ENCODE measurements around the gene TOE1. TPM values are rescaled to one million over a fixed set of nuclear protein-coding genes. Genes with fewer than 3 reads are reported as not detected.
A peak's percentile ranks its signal among the peaks of the same experiment; 100 is the strongest.

The TOE1 gene
- total and polyA plus RNA-seq, 5 donors, result 4.5 to 6.6 (median 6.1) TPM

- Histone ChIP-seq H3K9me3 (ENCODE audit: control insufficient read depth, low read length) (no peaks in the 10 kb centered on the region), H3K27ac (ENCODE audit: low read length) (no peak overlapping the region), H3K4me3 (ENCODE audit: low read length) (peak overlapping the region; percentile 64), H3K4me1 (ENCODE audit: control insufficient read depth, insufficient read depth, low read length) (peaks cover 7% of the 10 kb centered on the region), H3K27me3 (ENCODE audit: control insufficient read depth, insufficient read depth) (no peaks in the 10 kb centered on the region)
- ATAC-seq (no peak), DNase-seq (no peak)
- intact Hi-C loops (cut with DNase I), result no loop called here
- 32% methylated on average over 6 of the region's 6 CpGs for WGBS
Measured at GRCh38 chr1:45340816-45341466, 971 bp downstream of the TOE1 start.

- no peak overlapping the region for H3K27ac ChIP-seq (ENCODE audit: low read length)
- H3K9me3 ChIP-seq (ENCODE audit: control insufficient read depth, low read length), result no peaks in the 10 kb centered on the region
- intact Hi-C loops (cut with DNase I), result no loop called here
- no peak overlapping the region for H3K4me3 ChIP-seq (ENCODE audit: low read length)
- no peak for ATAC-seq
- peaks cover 17% of the 10 kb centered on the region for H3K4me1 ChIP-seq (ENCODE audit: control insufficient read depth, insufficient read depth, low read length)
- no peaks in the 10 kb centered on the region for H3K27me3 ChIP-seq (ENCODE audit: control insufficient read depth, insufficient read depth)
- 99% methylated on average over 2 of the region's 2 CpGs for WGBS
- no peak for DNase-seq
Measured at GRCh38 chr1:45344499-45344898, 4.5 kb downstream of the TOE1 start.

- Histone ChIP-seq H3K27me3 (ENCODE audit: control insufficient read depth, insufficient read depth) (no peaks in the 10 kb centered on the region), H3K4me1 (ENCODE audit: control insufficient read depth, insufficient read depth, low read length) (peaks cover 18% of the 10 kb centered on the region), H3K4me3 (ENCODE audit: low read length) (no peak overlapping the region), H3K27ac (ENCODE audit: low read length) (no peak overlapping the region), H3K9me3 (ENCODE audit: control insufficient read depth, low read length) (no peaks in the 10 kb centered on the region)
- intact Hi-C loops (cut with DNase I), result no loop called here
- ATAC-seq (no peak), DNase-seq (no peak)
- 95% methylated on average over 13 of the region's 13 CpGs for WGBS
Measured at GRCh38 chr1:45345014-45345413, 5.0 kb downstream of the TOE1 start.

- DNase-seq, result no peak
- Histone ChIP-seq H3K4me3 (ENCODE audit: low read length) (no peak overlapping the region), H3K27me3 (ENCODE audit: control insufficient read depth, insufficient read depth) (no peaks in the 10 kb centered on the region), H3K27ac (ENCODE audit: low read length) (no peak overlapping the region), H3K9me3 (ENCODE audit: control insufficient read depth, low read length) (no peaks in the 10 kb centered on the region), H3K4me1 (ENCODE audit: control insufficient read depth, insufficient read depth, low read length) (peaks cover 11% of the 10 kb centered on the region)
- WGBS, result 89% methylated on average over 2 of the region's 2 CpGs
- ATAC-seq, result no peak
- intact Hi-C loops (cut with DNase I), result no loop called here
Measured at GRCh38 chr1:45346473-45346872, 6.5 kb downstream of the TOE1 start.

- no peaks in the 10 kb centered on the region for H3K27me3 ChIP-seq (ENCODE audit: control insufficient read depth, insufficient read depth)
- no peaks in the 10 kb centered on the region for H3K9me3 ChIP-seq (ENCODE audit: control insufficient read depth, low read length)
- peaks cover 11% of the 10 kb centered on the region for H3K4me1 ChIP-seq (ENCODE audit: control insufficient read depth, insufficient read depth, low read length)
- WGBS, result 100% methylated on average over 2 of the region's 2 CpGs
- H3K4me3 ChIP-seq (ENCODE audit: low read length), result no peak overlapping the region
- DNase-seq, result no peak
- ATAC-seq, result no peak
- intact Hi-C loops (cut with DNase I), result no loop called here
- peak overlapping the region; percentile 57 for H3K27ac ChIP-seq (ENCODE audit: low read length)
Measured at GRCh38 chr1:45348020-45348419, 8.1 kb downstream of the TOE1 start.

- WGBS, result 27% methylated on average over 1 of the region's 1 CpG
- intact Hi-C loops (cut with DNase I), result no loop called here
Measured at GRCh38 chr1:45348609-45348965, 8.6 kb downstream of the TOE1 start.

GRCh38 chr1:45348966-45349677 lies 9.2 kb downstream of the TOE1 start:
- peak in 2 of 3 donors; percentile 72 to 78 for DNase-seq
- H3K27me3 ChIP-seq (ENCODE audit: control insufficient read depth, insufficient read depth), result no peaks in the 10 kb centered on the region
- intact Hi-C loops (cut with DNase I), result no loop called here
- peaks cover 11% of the 10 kb centered on the region for H3K4me1 ChIP-seq (ENCODE audit: control insufficient read depth, insufficient read depth, low read length)
- ATAC-seq, result peak; percentile 71 to 78
- 31% methylated on average over 3 of the region's 3 CpGs for WGBS
- no peak overlapping the region for H3K4me3 ChIP-seq (ENCODE audit: low read length)
- H3K27ac ChIP-seq (ENCODE audit: low read length), result peak overlapping the region; percentile 91
- H3K9me3 ChIP-seq (ENCODE audit: control insufficient read depth, low read length), result no peaks in the 10 kb centered on the region

More at GRCh38 chr1:45348609-45348965, 8.6 kb downstream of the TOE1 start:
- H3K27ac ChIP-seq (ENCODE audit: low read length), result peak overlapping the region; percentile 91
- H3K4me3 ChIP-seq (ENCODE audit: low read length), result no peak overlapping the region
- peaks cover 11% of the 10 kb centered on the region for H3K4me1 ChIP-seq (ENCODE audit: control insufficient read depth, insufficient read depth, low read length)
- peak; percentile 3 to 6 for ATAC-seq
- H3K27me3 ChIP-seq (ENCODE audit: control insufficient read depth, insufficient read depth), result no peaks in the 10 kb centered on the region
- DNase-seq, result no peak
- H3K9me3 ChIP-seq (ENCODE audit: control insufficient read depth, low read length), result no peaks in the 10 kb centered on the region

- DNase-seq (no peak), ATAC-seq (no peak)
- Histone ChIP-seq H3K4me3 (ENCODE audit: low read length) (no peak overlapping the region), H3K27ac (ENCODE audit: low read length) (no peak overlapping the region), H3K9me3 (ENCODE audit: control insufficient read depth, low read length) (no peaks in the 10 kb centered on the region), H3K4me1 (ENCODE audit: control insufficient read depth, insufficient read depth, low read length) (peaks cover 11% of the 10 kb centered on the region), H3K27me3 (ENCODE audit: control insufficient read depth, insufficient read depth) (no peaks in the 10 kb centered on the region)
- 76% methylated on average over 5 of the region's 5 CpGs for WGBS
- intact Hi-C loops (cut with DNase I), result loop anchor here in 1 of 4 donors (10.0 kb wide), 1 partner anchor 223 kb away; no protein-coding TSS in a partner anchor
Measured at GRCh38 chr1:45351508-45351907, 11.5 kb downstream of the TOE1 start.

- no peak for ATAC-seq
- H3K27me3 ChIP-seq (ENCODE audit: control insufficient read depth, insufficient read depth), result no peaks in the 10 kb centered on the region
- H3K9me3 ChIP-seq (ENCODE audit: control insufficient read depth, low read length), result no peaks in the 10 kb centered on the region
- WGBS, result 68% methylated on average over 2 of the region's 2 CpGs
- peaks cover 8% of the 10 kb centered on the region for H3K4me1 ChIP-seq (ENCODE audit: control insufficient read depth, insufficient read depth, low read length)
- intact Hi-C loops (cut with DNase I), result loop anchor here in 1 of 4 donors (10.0 kb wide), 1 partner anchor 221 kb away; no protein-coding TSS in a partner anchor
- H3K4me3 ChIP-seq (ENCODE audit: low read length), result no peak overlapping the region
- no peak overlapping the region for H3K27ac ChIP-seq (ENCODE audit: low read length)
- no peak for DNase-seq
Measured at GRCh38 chr1:45353685-45354084, 13.7 kb downstream of the TOE1 start.

- 99% methylated on average over 4 of the region's 4 CpGs for WGBS
- DNase-seq (no peak), ATAC-seq (no peak)
- Histone ChIP-seq H3K4me3 (ENCODE audit: low read length) (no peak overlapping the region), H3K4me1 (ENCODE audit: control insufficient read depth, insufficient read depth, low read length) (no peaks in the 10 kb centered on the region), H3K27ac (ENCODE audit: low read length) (no peak overlapping the region), H3K9me3 (ENCODE audit: control insufficient read depth, low read length) (no peaks in the 10 kb centered on the region), H3K27me3 (ENCODE audit: control insufficient read depth, insufficient read depth) (no peaks in the 10 kb centered on the region)
- intact Hi-C loops (cut with DNase I), result loop anchor here in 3 of 4 donors (5.0 to 10.0 kb wide), 3 partner anchors 137 to 220 kb away; partner anchors contain the start of gene TESK2 (in 1 of the 3)
Measured at GRCh38 chr1:45354838-45355237, 14.9 kb downstream of the TOE1 start.

GRCh38 chr1:45355683-45356082 lies 15.7 kb downstream of the TOE1 start:
- WGBS, result 43% methylated on average over 2 of the region's 2 CpGs
- intact Hi-C loops (cut with DNase I), result loop anchor here in 3 of 4 donors (5.0 to 10.0 kb wide), 3 partner anchors 137 to 219 kb away; partner anchors contain the start of gene TESK2 (in 1 of the 3)
- Histone ChIP-seq H3K27me3 (ENCODE audit: control insufficient read depth, insufficient read depth) (no peaks in the 10 kb centered on the region), H3K9me3 (ENCODE audit: control insufficient read depth, low read length) (no peaks in the 10 kb centered on the region), H3K27ac (ENCODE audit: low read length) (no peak overlapping the region), H3K4me1 (ENCODE audit: control insufficient read depth, insufficient read depth, low read length) (no peaks in the 10 kb centered on the region), H3K4me3 (ENCODE audit: low read length) (no peak overlapping the region)
- no peak for DNase-seq
- no peak for ATAC-seq

All from right cardiac atrium (tissue), 5 donors.